Activated CD8-positive, alpha-beta memory T cell treated with anti-CD3 and anti-CD28 coated beads for 48 hours (primary cell): Measurements from ENCODE around the gene P3R3URF.
A peak's percentile ranks its signal among the peaks of the same experiment; 100 is the strongest.

Source experiments
- DNase-seq, 3 experiments: peaks; one replicate each; pipeline ENCODE4 v3.0.0-alpha.2; 2020; ENCODE audit warnings: low read depth in 2 of 3, low spot score in 2 of 3

The P3R3URF gene

DNA sequence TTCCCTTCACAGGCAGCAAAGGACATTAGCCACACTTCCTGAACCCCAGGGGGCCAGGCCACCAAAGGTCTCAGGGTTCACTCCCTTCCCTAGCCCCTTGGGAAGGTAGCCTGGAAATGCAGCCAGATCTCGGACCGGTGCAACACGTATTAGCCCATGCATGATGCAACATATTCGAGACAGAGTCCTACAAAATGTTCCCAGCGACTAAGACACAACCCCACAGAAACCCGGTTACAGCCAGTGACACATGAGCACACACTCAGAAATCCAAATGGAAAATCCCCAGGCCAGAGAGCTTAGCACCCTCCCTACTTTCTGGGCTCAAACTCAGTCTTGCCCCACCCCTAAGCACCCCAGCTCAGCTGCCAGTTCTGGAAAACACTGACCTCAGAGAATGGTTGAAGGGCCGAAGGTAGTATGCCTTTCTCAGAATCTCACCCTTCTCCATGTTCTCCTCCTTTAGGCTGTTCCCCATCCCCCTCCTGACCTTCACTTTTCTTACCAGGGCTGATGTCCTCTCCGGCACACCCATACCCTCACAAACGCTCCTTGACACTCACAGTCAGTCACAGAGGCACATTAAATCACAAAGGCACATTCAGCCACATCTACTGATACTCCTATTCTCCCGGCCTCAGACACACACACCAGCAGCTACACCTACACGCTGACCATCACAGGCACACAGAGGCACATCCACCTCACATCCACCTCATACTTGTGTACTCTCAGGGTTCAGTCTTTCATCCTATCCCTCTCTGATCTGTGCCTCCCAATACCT is 1.6 kb downstream of the P3R3URF start, which contains the start of gene TSPAN1:
TSS of gene TSPAN1 (plus strand) at position 640 of the 784 bp plus-strand sequence. CDS start 6,021 bp downstream, outside the sequence.
- no peak for DNase-seq

- DNase-seq = no peak
These were observed 2.9 kb downstream of the P3R3URF start for GRCh38 chr1:46173361-46173856.

GRCh38 chr1:46172321-46172720 is 4.0 kb downstream of the P3R3URF start:
- DNase-seq = no peak

DNA sequence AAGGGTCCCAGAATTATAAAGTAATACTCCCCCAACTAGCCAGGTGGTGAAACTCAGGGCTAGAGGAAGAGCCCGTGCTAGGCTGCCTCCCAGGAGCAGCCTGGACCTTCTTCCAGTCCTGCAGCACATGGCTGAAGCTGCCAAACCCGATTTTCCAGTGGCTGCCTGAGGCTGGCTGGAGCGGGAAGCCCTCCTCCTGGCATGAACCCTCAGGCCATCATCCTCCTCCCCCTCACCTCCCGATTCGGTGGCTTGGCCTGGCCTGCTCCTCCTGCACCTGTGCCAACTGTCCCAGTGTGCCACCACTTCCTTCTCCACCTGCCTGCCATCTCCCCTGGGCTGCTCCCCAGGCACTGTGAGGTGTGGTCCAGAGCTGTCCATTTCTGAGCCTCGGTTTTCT is 4.4 kb downstream of the P3R3URF start:
- DNase-seq = no peak

GRCh38 chr1:46171351-46171750 is 4.9 kb downstream of the P3R3URF start:
- DNase-seq = no peak

DNA sequence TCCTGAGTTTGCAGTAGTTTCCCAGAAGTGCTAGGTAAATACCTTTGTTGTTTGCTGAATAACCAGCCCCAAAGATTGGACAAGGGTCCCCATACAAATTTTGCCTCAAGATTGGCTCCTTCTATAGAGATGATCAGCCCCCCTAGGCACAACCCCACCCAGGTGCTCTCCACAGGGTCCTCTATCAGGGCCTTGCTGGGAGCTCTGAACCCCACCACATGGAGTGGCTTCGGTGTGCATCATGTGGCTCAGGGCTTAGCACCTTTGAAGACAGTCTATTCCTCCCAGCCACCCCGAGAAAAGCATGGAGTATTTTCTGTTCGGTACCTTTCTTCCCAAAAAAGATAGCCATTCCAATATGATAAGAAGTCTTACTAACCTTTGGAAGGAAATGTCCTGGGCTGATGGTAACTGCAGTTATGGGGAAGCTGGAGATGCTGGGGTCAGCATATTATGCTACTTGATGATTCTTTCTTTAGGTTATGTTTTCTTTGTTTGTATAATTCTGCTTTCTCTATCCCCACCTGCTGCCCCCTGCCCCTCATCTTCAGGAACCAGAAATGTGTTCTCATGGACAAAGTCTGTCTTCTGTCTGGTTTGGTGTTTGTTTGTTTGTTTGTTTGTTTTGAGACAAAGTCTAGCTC is 6.4 kb downstream of the P3R3URF start:
- DNase-seq = no peak

- no peak for DNase-seq
These were observed 7.8 kb downstream of the P3R3URF start for GRCh38 chr1:46168477-46168876.

DNA sequence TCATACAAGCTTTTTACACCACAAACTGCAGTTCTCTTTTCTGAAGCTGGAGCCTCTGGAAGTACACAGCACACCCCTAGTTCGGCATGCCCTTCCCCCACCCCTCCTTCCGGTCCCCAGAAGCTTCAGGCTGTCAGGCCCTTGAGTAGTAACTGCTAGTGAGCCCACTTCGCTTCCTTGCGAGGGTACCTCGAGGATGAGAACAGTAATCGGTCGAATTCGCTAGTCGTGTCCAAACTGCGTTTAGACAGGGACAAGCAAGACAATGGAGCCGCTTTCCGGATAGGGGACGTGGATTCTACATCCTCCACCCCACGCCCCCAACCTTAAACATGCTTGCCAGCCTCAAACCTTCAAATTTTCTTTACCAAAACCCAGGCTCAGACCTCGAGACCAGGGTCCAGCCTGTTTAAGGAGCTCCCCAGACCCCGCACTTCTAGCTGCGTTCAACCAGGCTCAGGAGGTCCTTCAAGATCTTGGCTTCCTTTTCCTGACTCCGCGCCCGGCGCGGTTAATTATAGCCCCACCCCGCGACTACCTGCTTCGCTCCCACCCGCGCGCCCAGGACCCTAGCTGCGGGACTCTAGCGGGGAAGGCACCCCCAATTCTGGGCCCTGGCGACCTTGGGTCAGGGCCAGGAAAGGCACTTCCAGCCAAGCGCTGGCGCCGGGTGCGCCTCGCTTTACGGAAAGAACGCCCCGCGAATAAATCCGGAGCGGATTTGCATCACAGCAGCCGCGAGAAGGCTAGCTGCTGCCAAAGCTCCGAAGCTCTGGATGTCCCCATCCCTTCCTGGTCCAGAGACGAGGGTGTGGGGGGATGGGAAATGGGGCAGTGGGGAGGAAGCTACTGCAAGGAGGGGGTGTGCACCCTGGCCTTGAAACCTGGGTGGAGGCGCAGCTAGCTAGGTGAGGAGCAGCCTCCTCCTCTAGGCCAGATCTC is 9.5 kb downstream of the P3R3URF start:
- peak in 2 of 3 experiments; percentile 2 to 24 for DNase-seq

DNA sequence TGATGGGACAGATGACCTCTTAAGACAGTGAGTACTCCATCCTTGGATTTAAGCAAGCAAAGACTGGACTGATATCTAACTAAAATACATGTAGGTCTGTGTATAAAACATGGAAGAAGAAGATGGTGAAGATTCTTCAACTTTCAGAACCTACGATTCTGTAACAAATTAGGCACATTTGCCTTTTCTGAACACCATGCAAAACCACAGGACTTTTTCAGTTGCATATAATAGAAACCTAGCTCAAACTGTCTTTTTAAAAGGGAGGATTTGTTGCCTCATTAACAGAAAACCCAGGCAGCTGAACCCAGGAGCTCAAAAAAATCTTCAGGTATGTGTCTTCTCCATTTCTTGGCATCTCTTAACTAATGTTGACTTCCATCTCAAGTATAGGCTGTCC is 16.1 kb downstream of the P3R3URF start:
- DNase-seq = no peak

DNA sequence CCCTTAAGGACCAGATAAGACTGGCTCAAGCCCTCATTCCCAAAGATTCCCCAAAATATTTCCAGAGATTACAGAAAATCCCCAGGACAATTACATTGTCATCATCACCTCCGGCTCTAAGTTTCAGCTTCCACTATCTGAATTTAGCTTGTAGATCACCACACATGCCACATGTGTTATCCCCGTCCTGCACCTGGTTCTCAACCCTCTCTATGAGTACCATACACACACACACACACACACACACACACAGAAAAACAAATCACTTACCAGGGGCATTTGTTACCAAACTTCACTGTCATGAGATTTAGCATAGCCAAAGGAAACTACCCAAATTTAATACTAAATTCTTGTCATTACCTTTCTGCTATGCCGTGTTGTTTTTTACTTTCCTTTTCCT is 16.8 kb downstream of the P3R3URF start:
- DNase-seq = no peak

DNA sequence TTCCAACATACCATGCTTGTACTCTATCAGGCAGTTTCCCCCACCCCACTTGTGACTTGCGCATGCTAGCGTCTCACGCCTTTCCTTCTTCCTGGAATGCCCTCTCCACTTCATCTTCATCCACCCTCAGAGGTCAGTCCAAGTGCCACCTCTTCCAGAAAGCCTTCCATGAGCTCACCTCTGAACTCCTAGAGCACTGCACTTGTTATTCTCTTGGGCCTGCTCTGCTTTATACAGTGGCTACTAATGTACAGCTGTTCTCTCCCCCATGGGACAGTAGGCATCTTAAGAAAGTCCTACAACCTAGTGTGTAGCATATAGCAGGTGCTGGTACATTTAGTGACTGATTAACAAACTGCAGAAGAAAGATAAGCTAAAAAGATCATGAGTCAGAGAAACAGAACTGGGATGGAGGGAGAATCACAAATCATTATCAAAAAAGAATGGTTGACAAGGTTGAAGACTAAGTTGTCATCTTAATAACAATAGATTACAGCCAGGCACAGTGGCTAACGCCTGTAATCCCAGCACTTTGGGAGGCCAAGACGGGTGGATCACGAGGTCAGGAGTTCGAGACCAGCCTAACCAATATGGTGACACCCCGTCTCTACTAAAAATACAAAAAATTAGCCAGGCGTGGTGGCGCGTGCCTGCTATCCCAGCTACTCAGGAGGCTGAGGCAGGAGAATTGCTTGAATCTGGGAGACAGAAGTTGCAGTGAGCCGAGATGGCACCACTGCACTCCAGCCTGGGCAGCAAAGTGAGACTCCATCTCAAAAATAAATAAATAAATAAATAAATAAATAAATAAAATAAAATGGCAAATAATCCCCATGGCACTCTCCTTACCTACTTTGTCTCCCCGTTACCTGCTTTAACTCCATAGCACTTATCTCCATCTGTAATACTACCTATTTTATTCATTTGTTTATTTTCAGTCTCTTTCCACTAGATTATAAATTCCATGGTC is 17.7 kb downstream of the P3R3URF start:
- no peak for DNase-seq

- DNase-seq = no peak
These were observed 18.4 kb downstream of the P3R3URF start for GRCh38 chr1:46157916-46158311.

- no peak for DNase-seq
These were observed 22.6 kb downstream of the P3R3URF start for GRCh38 chr1:46153732-46154131.

GRCh38 chr1:46153228-46153627 is 23.1 kb downstream of the P3R3URF start:
- DNase-seq = no peak

GRCh38 chr1:46152016-46152415 is 24.3 kb downstream of the P3R3URF start:
- no peak for DNase-seq

DNA sequence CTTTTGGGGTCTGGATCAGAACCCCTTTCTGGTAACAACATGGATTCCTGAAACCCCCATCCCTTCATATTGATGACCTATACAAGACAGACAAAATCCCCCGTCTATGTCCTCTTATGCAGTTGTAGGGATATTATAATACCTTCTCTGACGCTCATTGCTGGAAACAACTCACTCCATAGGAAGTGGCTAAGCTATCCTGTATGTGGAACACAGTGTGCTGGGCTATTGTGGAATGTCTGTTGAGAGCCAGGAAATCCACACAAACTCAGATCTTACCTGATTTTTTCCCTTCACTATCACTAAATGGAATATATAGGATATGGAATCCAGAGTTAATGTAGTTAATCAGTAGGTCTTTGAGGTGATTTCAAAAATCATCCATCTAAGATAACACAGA is 26.2 kb downstream of the P3R3URF start:
- no peak for DNase-seq

GRCh38 chr1:46148318-46148717 is 28.0 kb downstream of the P3R3URF start:
- DNase-seq = no peak

DNA sequence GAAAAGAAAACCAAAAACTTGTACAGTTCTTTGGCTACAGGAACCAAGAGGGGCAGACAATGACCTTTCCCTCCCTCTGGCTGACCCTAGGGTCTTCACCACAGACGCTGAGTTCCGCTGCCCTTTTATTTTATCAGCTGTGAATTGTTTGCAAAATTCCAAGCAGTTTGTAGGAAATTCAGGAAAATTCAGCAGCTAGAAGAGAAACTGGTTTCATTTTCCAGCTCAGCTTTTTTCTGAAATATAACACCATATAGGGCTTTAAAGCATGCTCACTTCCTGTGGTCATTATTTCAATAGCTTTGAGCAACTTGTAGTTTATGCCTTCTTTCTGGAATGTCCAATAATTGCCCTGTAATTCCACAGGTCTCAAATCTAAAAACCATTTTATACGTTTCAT is 38.4 kb downstream of the P3R3URF start:
- no peak for DNase-seq

- DNase-seq = no peak
These were observed 39.6 kb downstream of the P3R3URF start for GRCh38 chr1:46136711-46137110.

GRCh38 chr1:46134660-46135331 is 41.5 kb downstream of the P3R3URF start:
- no peak for DNase-seq
